Panc1 (cell line): ENCODE data around the gene NTNG2.

Source experiments
- TF ChIP-seq, protein P1 (sequence below): fragments of 450-650 bp; IDR thresholded peaks from 2 replicates; pipeline ENCODE4 v1.5.1; 2017; ENCODE audit warnings: mild to moderate bottlenecking
- TF ChIP-seq, protein P2 (sequence below), 2 experiments: IDR thresholded peaks; 2 replicates each; pipeline ENCODE4 v1.6.1; 2011 to 2012; ENCODE audit warnings: low read depth in 2 of 2, control low read depth in 1 of 2, low read length in 1 of 2, mild to moderate bottlenecking in 1 of 2, moderate library complexity in 1 of 2; ENCODE audit not compliant: insufficient read depth in 1 of 2

GRCh38 chr9:132197856-132198550 is 36.1 kb downstream of the NTNG2 start:
- TF ChIP-seq, protein P1, sequence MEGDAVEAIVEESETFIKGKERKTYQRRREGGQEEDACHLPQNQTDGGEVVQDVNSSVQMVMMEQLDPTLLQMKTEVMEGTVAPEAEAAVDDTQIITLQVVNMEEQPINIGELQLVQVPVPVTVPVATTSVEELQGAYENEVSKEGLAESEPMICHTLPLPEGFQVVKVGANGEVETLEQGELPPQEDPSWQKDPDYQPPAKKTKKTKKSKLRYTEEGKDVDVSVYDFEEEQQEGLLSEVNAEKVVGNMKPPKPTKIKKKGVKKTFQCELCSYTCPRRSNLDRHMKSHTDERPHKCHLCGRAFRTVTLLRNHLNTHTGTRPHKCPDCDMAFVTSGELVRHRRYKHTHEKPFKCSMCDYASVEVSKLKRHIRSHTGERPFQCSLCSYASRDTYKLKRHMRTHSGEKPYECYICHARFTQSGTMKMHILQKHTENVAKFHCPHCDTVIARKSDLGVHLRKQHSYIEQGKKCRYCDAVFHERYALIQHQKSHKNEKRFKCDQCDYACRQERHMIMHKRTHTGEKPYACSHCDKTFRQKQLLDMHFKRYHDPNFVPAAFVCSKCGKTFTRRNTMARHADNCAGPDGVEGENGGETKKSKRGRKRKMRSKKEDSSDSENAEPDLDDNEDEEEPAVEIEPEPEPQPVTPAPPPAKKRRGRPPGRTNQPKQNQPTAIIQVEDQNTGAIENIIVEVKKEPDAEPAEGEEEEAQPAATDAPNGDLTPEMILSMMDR: no peak
- TF ChIP-seq, protein P2, sequence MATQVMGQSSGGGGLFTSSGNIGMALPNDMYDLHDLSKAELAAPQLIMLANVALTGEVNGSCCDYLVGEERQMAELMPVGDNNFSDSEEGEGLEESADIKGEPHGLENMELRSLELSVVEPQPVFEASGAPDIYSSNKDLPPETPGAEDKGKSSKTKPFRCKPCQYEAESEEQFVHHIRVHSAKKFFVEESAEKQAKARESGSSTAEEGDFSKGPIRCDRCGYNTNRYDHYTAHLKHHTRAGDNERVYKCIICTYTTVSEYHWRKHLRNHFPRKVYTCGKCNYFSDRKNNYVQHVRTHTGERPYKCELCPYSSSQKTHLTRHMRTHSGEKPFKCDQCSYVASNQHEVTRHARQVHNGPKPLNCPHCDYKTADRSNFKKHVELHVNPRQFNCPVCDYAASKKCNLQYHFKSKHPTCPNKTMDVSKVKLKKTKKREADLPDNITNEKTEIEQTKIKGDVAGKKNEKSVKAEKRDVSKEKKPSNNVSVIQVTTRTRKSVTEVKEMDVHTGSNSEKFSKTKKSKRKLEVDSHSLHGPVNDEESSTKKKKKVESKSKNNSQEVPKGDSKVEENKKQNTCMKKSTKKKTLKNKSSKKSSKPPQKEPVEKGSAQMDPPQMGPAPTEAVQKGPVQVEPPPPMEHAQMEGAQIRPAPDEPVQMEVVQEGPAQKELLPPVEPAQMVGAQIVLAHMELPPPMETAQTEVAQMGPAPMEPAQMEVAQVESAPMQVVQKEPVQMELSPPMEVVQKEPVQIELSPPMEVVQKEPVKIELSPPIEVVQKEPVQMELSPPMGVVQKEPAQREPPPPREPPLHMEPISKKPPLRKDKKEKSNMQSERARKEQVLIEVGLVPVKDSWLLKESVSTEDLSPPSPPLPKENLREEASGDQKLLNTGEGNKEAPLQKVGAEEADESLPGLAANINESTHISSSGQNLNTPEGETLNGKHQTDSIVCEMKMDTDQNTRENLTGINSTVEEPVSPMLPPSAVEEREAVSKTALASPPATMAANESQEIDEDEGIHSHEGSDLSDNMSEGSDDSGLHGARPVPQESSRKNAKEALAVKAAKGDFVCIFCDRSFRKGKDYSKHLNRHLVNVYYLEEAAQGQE (IDR thresholded peaks at IDR 0.05; ENCODE audit: insufficient read depth in 1 of 2, low read depth in 2 of 2, low read length in 1 of 2): no peak
